Measurements from ENCODE around the gene CCDC3. TPM values are rescaled to one million over a fixed set of nuclear protein-coding genes. Genes with fewer than 3 reads are reported as not detected.

The CCDC3 gene
- total and polyA plus RNA-seq, 3 donors from 2014 or later: 30.6 to 35.5 (median 33.3) TPM

DNA sequence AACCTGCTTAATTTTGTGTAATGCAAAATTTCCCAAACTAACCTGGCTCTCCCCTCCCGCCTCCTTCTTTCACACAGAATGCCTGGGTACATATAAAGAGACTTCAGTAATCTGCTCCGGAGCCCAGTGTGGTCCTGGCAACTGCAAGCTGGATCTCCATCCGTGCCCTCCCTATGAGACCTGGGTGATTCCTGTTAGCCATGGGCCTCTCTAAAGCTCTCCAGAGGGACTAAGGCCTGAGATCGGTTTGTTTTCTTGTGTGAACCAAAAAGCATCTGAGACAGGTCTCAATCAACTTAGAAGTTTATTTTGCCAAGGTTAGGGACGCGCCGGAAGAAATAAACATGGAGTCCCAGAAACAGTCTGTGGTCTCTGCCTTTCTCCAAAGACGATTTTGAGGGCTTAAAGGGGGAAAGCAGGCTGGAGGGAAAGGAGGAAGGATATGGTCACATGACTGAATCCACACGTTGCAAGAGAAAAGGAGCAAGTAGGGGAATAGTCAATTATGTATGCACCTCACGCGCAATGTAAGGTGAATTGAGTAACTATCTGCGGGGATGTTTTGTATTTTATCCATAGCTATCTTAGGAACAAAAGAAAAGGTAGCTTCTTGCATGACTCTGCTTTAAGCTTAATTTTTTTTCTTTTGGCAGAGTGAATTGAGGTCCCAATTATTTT is 46.2 kb upstream of the CCDC3 start:
- Histone ChIP-seq H3K27me3 (no peaks in the 10 kb centered on the region), H3K27ac (no peak overlapping the region), H3K9me3 (no peaks in the 10 kb centered on the region), H3K4me1 (no peaks in the 10 kb centered on the region), H3K36me3 (ENCODE audit: low read depth, missing control alignments) (no peaks in the 10 kb centered on the region), H3K4me3 (no peak overlapping the region)
- no peak for DNase-seq
- WGBS, 2 donors: 68 to 76% methylated on average over 12 of the region's 12 CpGs
- intact Hi-C loops (cut with DNase I; ENCODE audit: low total_unique reads): no loop called here
- TF ChIP-seq POLR2A (IDR thresholded peaks at IDR 0.05): no peak
- TF ChIP-seq, protein P1, sequence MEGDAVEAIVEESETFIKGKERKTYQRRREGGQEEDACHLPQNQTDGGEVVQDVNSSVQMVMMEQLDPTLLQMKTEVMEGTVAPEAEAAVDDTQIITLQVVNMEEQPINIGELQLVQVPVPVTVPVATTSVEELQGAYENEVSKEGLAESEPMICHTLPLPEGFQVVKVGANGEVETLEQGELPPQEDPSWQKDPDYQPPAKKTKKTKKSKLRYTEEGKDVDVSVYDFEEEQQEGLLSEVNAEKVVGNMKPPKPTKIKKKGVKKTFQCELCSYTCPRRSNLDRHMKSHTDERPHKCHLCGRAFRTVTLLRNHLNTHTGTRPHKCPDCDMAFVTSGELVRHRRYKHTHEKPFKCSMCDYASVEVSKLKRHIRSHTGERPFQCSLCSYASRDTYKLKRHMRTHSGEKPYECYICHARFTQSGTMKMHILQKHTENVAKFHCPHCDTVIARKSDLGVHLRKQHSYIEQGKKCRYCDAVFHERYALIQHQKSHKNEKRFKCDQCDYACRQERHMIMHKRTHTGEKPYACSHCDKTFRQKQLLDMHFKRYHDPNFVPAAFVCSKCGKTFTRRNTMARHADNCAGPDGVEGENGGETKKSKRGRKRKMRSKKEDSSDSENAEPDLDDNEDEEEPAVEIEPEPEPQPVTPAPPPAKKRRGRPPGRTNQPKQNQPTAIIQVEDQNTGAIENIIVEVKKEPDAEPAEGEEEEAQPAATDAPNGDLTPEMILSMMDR (IDR thresholded peaks at IDR 0.05): no peak

- 82 to 87% methylated on average over 6 of the region's 6 CpGs for WGBS, 2 donors
- Histone ChIP-seq H3K27ac (no peak overlapping the region), H3K9me3 (no peaks in the 10 kb centered on the region), H3K27me3 (no peaks in the 10 kb centered on the region), H3K4me3 (no peak overlapping the region), H3K36me3 (ENCODE audit: low read depth, missing control alignments) (no peaks in the 10 kb centered on the region), H3K4me1 (no peaks in the 10 kb centered on the region)
- DNase-seq: no peak
- intact Hi-C loops (cut with DNase I; ENCODE audit: low total_unique reads): no loop called here
- TF ChIP-seq, protein P1 (IDR thresholded peaks at IDR 0.05): no peak
- no peak for TF ChIP-seq POLR2A (IDR thresholded peaks at IDR 0.05)
These were observed 45.5 kb upstream of the CCDC3 start for GRCh38 chr10:13046851-13047528.

GRCh38 chr10:13043520-13043919 is 42.0 kb upstream of the CCDC3 start:
- Histone ChIP-seq H3K4me3 (no peak overlapping the region), H3K27me3 (no peaks in the 10 kb centered on the region), H3K4me1 (no peaks in the 10 kb centered on the region), H3K9me3 (no peaks in the 10 kb centered on the region), H3K27ac (no peak overlapping the region), H3K36me3 (ENCODE audit: low read depth, missing control alignments) (no peaks in the 10 kb centered on the region)
- 90 to 93% methylated on average over 2 of the region's 2 CpGs for WGBS, 2 donors
- TF ChIP-seq POLR2A (IDR thresholded peaks at IDR 0.05): no peak
- TF ChIP-seq, protein P1 (IDR thresholded peaks at IDR 0.05): no peak
- DNase-seq: no peak
- intact Hi-C loops (cut with DNase I; ENCODE audit: low total_unique reads): no loop called here

DNA sequence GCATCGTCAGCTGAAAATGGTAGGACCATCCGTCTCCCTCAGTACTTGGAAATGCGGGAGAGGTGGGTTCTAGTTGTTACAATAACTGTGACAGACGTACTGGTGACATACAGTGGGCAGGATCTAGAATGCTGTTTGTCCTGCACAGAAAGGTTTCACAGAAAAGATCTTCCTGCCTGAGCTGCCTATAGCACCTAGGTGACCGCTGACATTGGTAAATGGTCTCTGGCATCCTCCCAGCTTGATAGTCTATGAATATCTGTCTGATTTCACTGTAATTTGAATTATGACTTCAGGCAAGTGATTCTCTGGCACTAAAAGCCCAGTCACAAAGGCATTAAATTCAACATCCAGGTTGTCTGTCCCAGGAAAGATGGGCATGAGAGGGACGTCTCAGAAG is 38.2 kb upstream of the CCDC3 start:
- TF ChIP-seq, protein P1 (IDR thresholded peaks at IDR 0.05): no peak
- TF ChIP-seq POLR2A (IDR thresholded peaks at IDR 0.05): no peak
- H3K4me3 ChIP-seq: no peak overlapping the region
- WGBS, 2 donors: 77 to 84% methylated on average over 6 of the region's 6 CpGs
- no peaks in the 10 kb centered on the region for H3K27me3 ChIP-seq
- H3K4me1 ChIP-seq: no peaks in the 10 kb centered on the region
- intact Hi-C loops (cut with DNase I; ENCODE audit: low total_unique reads): no loop called here
- no peaks in the 10 kb centered on the region for H3K9me3 ChIP-seq
- no peak for DNase-seq
- H3K36me3 ChIP-seq (ENCODE audit: low read depth, missing control alignments): no peaks in the 10 kb centered on the region
- H3K27ac ChIP-seq: no peak overlapping the region
